GM12892 (cell line): ENCODE measurements around the gene WDR43.

Experiments
- POLR2AphosphoS5 ChIP-seq: IDR thresholded peaks from 2 replicates; pipeline ENCODE4 v1.6.1; 2011; ENCODE audit warnings: low read depth, low read length, control low read depth
- TAF1 ChIP-seq: IDR thresholded peaks from 2 replicates; pipeline ENCODE4 v1.6.1; 2011; ENCODE audit warnings: low read depth, mild to moderate bottlenecking, control low read depth, low read length, borderline replicate concordance

- TF ChIP-seq POLR2AphosphoS5 (no peak), TAF1 (no peak)
Observed at GRCh38 chr2:28871620-28872019, 22.8 kb upstream of the WDR43 start.
